Chondrocyte (in vitro differentiated cells): Measurements from ENCODE around the gene CHST12. TPM values are rescaled to one million over a fixed set of nuclear protein-coding genes. Genes with fewer than 3 reads are reported as not detected.

Source experiments
- DNase-seq: peaks from one replicate; pipeline ENCODE4 v3.0.0; 2021; ENCODE audit warnings: mixed read lengths, low spot score
- H3K27ac Mint-ChIP-seq: one replicate; pipeline ENCODE4 v1.8.0; 2021; ENCODE audit warnings: mild to moderate bottlenecking, moderate library complexity, mixed read lengths; ENCODE audit not compliant: unreplicated experiment
- H3K27me3 Mint-ChIP-seq: 2 replicates; pipeline ENCODE4 v1.8.0; 2021; ENCODE audit warnings: low read depth, mixed read lengths
- H3K36me3 Mint-ChIP-seq: 2 replicates; pipeline ENCODE4 v1.8.0; 2021; ENCODE audit warnings: low read depth, mixed read lengths
- H3K4me1 Mint-ChIP-seq: 2 replicates; pipeline ENCODE4 v1.8.0; 2021; ENCODE audit warnings: low read depth, mild to moderate bottlenecking, mixed read lengths
- H3K4me3 Mint-ChIP-seq: one replicate; pipeline ENCODE4 v1.8.0; 2021; ENCODE audit warnings: mild to moderate bottlenecking, moderate library complexity, mixed read lengths; ENCODE audit not compliant: unreplicated experiment
- H3K9me3 Mint-ChIP-seq: 2 replicates; pipeline ENCODE4 v1.8.0; 2021; ENCODE audit warnings: low read depth, mixed read lengths
- CTCF ChIP-seq: fragments of 200-600 bp; sonication (generic); IDR thresholded peaks from 2 replicates; pipeline ENCODE4 v1.5.0; 2021; ENCODE audit warnings: antibody characterized with exemption, mild to moderate bottlenecking, moderate library complexity
- total RNA-seq: library from RNA; stranded (reverse); gene quantifications from 3 replicates; pipeline ENCODE4 v1.2.1, GENCODE V29; 2021

Gene CHST12
- total RNA-seq, 1 donor from 2014 or later = 22.4 TPM

GRCh38 chr7:2460188-2460587, 56.8 kb downstream of the CHST12 start:
- H3K36me3 Mint-ChIP-seq = no peaks in the 10 kb centered on the region
- no peak overlapping the region for H3K4me3 Mint-ChIP-seq
- no peak for TF ChIP-seq CTCF
- no peaks in the 10 kb centered on the region for H3K27me3 Mint-ChIP-seq
- peaks cover under 1% of the 10 kb centered on the region for H3K9me3 Mint-ChIP-seq
- DNase-seq = no peak
- peaks cover 6% of the 10 kb centered on the region for H3K4me1 Mint-ChIP-seq
- H3K27ac Mint-ChIP-seq = no peak overlapping the region

GRCh38 chr7:2460641-2461040, 57.2 kb downstream of the CHST12 start:
- DNase-seq = no peak
- Mint-ChIP-seq H3K4me3 (no peak overlapping the region), H3K27ac (no peak overlapping the region), H3K4me1 (peaks cover 6% of the 10 kb centered on the region), H3K9me3 (no peaks in the 10 kb centered on the region), H3K36me3 (no peaks in the 10 kb centered on the region), H3K27me3 (no peaks in the 10 kb centered on the region)
- TF ChIP-seq CTCF = no peak

GRCh38 chr7:2461268-2462026, 58.0 kb downstream of the CHST12 start:
- Mint-ChIP-seq H3K27ac (no peak overlapping the region), H3K4me3 (no peak overlapping the region), H3K36me3 (no peaks in the 10 kb centered on the region), H3K4me1 (peaks cover 5% of the 10 kb centered on the region), H3K9me3 (no peaks in the 10 kb centered on the region), H3K27me3 (no peaks in the 10 kb centered on the region)
- no peak for DNase-seq
- no peak for TF ChIP-seq CTCF

GRCh38 chr7:2462731-2463130, 59.3 kb downstream of the CHST12 start:
- H3K9me3 Mint-ChIP-seq = no peaks in the 10 kb centered on the region
- TF ChIP-seq CTCF = no peak
- no peaks in the 10 kb centered on the region for H3K4me1 Mint-ChIP-seq
- H3K27me3 Mint-ChIP-seq = no peaks in the 10 kb centered on the region
- H3K36me3 Mint-ChIP-seq = no peaks in the 10 kb centered on the region
- H3K4me3 Mint-ChIP-seq = no peak overlapping the region
- DNase-seq = no peak
- H3K27ac Mint-ChIP-seq = no peak overlapping the region

- Mint-ChIP-seq H3K27ac (no peak overlapping the region), H3K9me3 (no peaks in the 10 kb centered on the region), H3K36me3 (no peaks in the 10 kb centered on the region), H3K4me1 (peaks cover 9% of the 10 kb centered on the region), H3K4me3 (no peak overlapping the region), H3K27me3 (peaks cover 2% of the 10 kb centered on the region)
- TF ChIP-seq CTCF = no peak
- no peak for DNase-seq
Observed at GRCh38 chr7:2465928-2466327, 62.5 kb downstream of the CHST12 start.
